ENCODE measurements around the gene TCTN3.

Gene TCTN3

DNA sequence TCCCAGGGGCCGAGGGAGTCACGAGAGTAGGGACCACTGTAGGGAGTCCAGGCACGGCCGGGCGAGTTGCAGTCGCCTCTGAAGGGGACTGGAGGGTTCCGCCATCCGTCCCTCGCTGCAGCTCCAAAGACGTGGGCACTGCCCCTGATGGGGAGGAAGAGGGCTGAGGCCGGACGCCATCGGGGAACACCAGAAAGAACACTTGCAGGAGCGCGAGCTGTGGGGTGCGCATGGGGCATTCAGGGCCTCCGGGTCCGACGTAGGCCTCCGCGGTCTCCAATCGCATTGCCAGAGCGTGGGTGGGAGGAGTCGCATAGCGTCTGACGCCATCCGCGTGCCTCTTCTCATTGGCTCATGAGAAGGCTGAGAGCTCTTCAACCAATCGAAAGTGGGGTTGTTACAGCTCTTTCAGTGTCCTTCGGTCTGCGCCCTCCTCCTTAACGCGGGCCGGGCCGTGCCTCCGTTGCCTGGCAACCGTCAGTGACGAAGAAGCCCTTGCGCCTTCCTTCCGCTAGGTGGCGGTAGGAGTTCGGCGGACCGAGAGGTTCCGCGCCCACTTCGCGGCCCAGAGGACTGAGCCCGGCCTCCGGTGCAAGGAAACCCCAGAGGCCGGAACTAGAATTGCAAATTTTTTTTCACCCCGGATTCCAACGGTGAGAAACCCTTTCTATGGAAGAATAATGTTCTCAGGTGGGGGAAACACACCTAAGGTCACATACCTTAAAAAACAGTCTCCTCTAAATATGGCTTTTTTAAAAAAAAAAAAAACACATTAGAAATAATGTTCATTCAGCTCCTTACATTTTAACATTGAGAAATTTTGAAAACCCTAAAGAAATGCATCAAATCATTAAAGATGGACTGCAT lies at the start of gene TCTN3 (continued):
- TF ChIP-seq ZNF138 (tag by site-specific recombination; IDR thresholded peaks at IDR 0.05; ENCODE audit: borderline replicate concordance) (no peak), SCRT2 (tag by site-specific recombination; IDR thresholded peaks at IDR 0.05) (no peak; the same call in 1 of the 2 replicates), HOXC10 (CRISPR knock-in tag; IDR thresholded peaks at IDR 0.05) (no peak)

GRCh38 chr10:95742962-95743535 lies 49.3 kb upstream of the TCTN3 start:
- no peaks in the 10 kb centered on the region for H3K36me3 ChIP-seq (ENCODE audit: control insufficient read depth in 2 of 2, insufficient read depth in 1 of 2, low read length in 2 of 2)
- peaks cover 5% of the 10 kb centered on the region; the same call in 1 of the 2 replicates for H3K4me1 ChIP-seq (ENCODE audit: control insufficient read depth, insufficient read depth, low read length)
- ChIA-PET POLR2A (no interaction called here), CTCF (interaction anchor here (0.6 to 1.3 kb wide), 2 partner anchors 99 to 159 kb away, joined by 3 to 4 read pairs; no protein-coding TSS in a partner anchor)
- TF ChIP-seq ZNF302 (tag by site-specific recombination; IDR thresholded peaks at IDR 0.05; ENCODE audit: low read depth) (no peak), ZNF48 (tag by site-specific recombination; IDR thresholded peaks at IDR 0.05) (no peak), ZNF341 (tag by site-specific recombination; IDR thresholded peaks at IDR 0.05; ENCODE audit: low read depth) (no peak), ZNF175 (tag by site-specific recombination; IDR thresholded peaks at IDR 0.05) (no peak), ZNF391 (tag by site-specific recombination; IDR thresholded peaks at IDR 0.05; ENCODE audit: borderline replicate concordance, low read depth) (no peak), ZNF148 (tag by site-specific recombination; IDR thresholded peaks at IDR 0.05; ENCODE audit: borderline replicate concordance) (no peak), ZNF558 (tag by site-specific recombination; IDR thresholded peaks at IDR 0.05) (no peak), ZNF324 (tag by site-specific recombination; IDR thresholded peaks at IDR 0.05) (no peak), ZNF146 (tag by site-specific recombination; IDR thresholded peaks at IDR 0.05) (no peak)
- TF ChIP-seq, protein P1, sequence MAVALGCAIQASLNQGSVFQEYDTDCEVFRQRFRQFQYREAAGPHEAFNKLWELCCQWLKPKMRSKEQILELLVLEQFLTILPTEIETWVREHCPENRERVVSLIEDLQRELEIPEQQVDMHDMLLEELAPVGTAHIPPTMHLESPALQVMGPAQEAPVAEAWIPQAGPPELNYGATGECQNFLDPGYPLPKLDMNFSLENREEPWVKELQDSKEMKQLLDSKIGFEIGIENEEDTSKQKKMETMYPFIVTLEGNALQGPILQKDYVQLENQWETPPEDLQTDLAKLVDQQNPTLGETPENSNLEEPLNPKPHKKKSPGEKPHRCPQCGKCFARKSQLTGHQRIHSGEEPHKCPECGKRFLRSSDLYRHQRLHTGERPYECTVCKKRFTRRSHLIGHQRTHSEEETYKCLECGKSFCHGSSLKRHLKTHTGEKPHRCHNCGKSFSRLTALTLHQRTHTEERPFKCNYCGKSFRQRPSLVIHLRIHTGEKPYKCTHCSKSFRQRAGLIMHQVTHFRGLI (tag by site-specific recombination; IDR thresholded peaks at IDR 0.05), result no peak
- no peaks in the 10 kb centered on the region for H3K9me3 ChIP-seq (ENCODE audit: control insufficient read depth, insufficient read depth, low read depth, low read length)
- H3K4me3 ChIP-seq (ENCODE audit: low read depth, low read length), result no peak overlapping the region
- H3K27ac ChIP-seq (ENCODE audit: extremely low read depth, low read depth, low read length), result no peak overlapping the region

DNA sequence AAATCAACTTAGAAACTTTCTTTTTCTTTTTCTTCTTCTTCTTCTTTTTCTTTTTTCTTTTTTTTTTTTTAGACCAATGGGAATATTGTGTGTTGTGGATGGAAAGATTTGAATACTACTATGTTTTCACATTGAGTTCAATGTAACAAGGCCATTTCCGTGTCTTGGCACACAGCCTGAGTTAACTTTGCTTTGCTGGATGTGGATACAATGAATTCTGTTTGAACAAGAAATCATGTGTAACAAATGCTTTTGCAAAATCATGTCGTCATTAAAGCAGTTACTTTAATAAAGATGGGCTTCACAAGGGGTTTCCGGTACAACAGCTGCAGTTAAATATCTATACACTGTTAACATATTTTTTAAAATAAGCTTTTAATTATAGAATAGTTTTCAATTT lies 48.8 kb upstream of the TCTN3 start:
- no peaks in the 10 kb centered on the region for H3K36me3 ChIP-seq (ENCODE audit: control insufficient read depth in 2 of 2, insufficient read depth in 1 of 2, low read length in 2 of 2)
- ChIA-PET CTCF (interaction anchor here (1.0 kb wide), 1 partner anchor 100 kb away, joined by 5 read pairs; no protein-coding TSS in a partner anchor), POLR2A (interaction anchor here (0.6 kb wide), 1 partner anchor 103 kb away, joined by 3 read pairs; no protein-coding TSS in a partner anchor)
- H3K9me3 ChIP-seq (ENCODE audit: control insufficient read depth, insufficient read depth, low read depth, low read length), result no peaks in the 10 kb centered on the region
- H3K27ac ChIP-seq (ENCODE audit: extremely low read depth, low read depth, low read length), result no peak overlapping the region
- no peak overlapping the region for H3K4me3 ChIP-seq (ENCODE audit: low read depth, low read length)
- peaks cover 5% of the 10 kb centered on the region; the same call in 1 of the 2 replicates for H3K4me1 ChIP-seq (ENCODE audit: control insufficient read depth, insufficient read depth, low read length)
- TF ChIP-seq BCL11A (tag by site-specific recombination; IDR thresholded peaks at IDR 0.05; ENCODE audit: low read depth) (no peak), ZNF510 (tag by site-specific recombination; IDR thresholded peaks at IDR 0.05; ENCODE audit: insufficient replicate concordance) (no peak), MEIS1 (CRISPR knock-in tag; IDR thresholded peaks at IDR 0.05; ENCODE audit: borderline replicate concordance) (no peak), ZNF223 (tag by site-specific recombination; IDR thresholded peaks at IDR 0.05) (no peak), PRDM10 (tag by site-specific recombination; IDR thresholded peaks at IDR 0.05) (no peak), ZNF324 (tag by site-specific recombination; IDR thresholded peaks at IDR 0.05) (no peak), ZEB2 (tag by site-specific recombination; IDR thresholded peaks at IDR 0.05) (no peak), ZNF350 (tag by site-specific recombination; IDR thresholded peaks at IDR 0.05) (no peak), ZNF214 (tag by site-specific recombination; IDR thresholded peaks at IDR 0.05; ENCODE audit: borderline replicate concordance) (no peak), ZBTB20 (tag by site-specific recombination; IDR thresholded peaks at IDR 0.05) (no peak)
- TF ChIP-seq, protein P1 (tag by site-specific recombination; IDR thresholded peaks at IDR 0.05), result no peak

Measured in HEK293 (cell line).